B cell (primary cell): ENCODE data around the gene LZTS2. TPM values are rescaled to one million over a fixed set of nuclear protein-coding genes. Genes with fewer than 3 reads are reported as not detected.

ENCODE experiments used
- ATAC-seq: fragments of 200-7000 bp; cut with Tn5 transposase; one replicate; pipeline ENCODE4 v1.10.0; 2021; ENCODE audit warnings: low read depth, mild to moderate bottlenecking, moderate number of reproducible peaks, moderate library complexity
- CTCF ChIA-PET: fragments of 350-600 bp; sonication (Branson Sonifier 250); formaldehyde crosslinking; loops from one replicate; lab custom pipeline; 2021; ENCODE audit warnings: antibody characterized with exemption, inconsistent platforms; lab: Charles Lee
- POLR2A ChIA-PET: fragments of 350-600 bp; sonication (Branson Sonifier 250); formaldehyde crosslinking; loops from one replicate; lab custom pipeline; 2021; ENCODE audit warnings: antibody characterized with exemption; lab: Charles Lee
- DNase-seq: peaks from one replicate; pipeline ENCODE4 v3.0.0; 2013
- H2AFZ ChIP-seq: 2 replicates; pipeline ENCODE4 v1.6.1; 2012; ENCODE audit warnings: mild to moderate bottlenecking, low read depth, low read length; ENCODE audit not compliant: insufficient read depth, poor library complexity, severe bottlenecking
- H3K27ac ChIP-seq, 2 donors: 1 replicate in 1 of 2; 2 replicates in 1 of 2; pipeline ENCODE4 v1.5.1; 2012 to 2013; ENCODE audit warnings: low read length in 2 of 2, mild to moderate bottlenecking in 2 of 2, moderate library complexity in 1 of 2
- H3K27me3 ChIP-seq, 4 experiments: fragments of 200-600 bp in 1 of 4; sonication (generic) in 1 of 4; replicated peaks in 1 of 4; 1 replicate in 2 of 4; 2 replicates in 2 of 4; pipeline versions ENCODE4 v1.6.1 to v1.7.0; 2013 to 2016; ENCODE audit warnings: low read length in 3 of 4, mild to moderate bottlenecking in 2 of 4, mixed read lengths in 1 of 4, moderate library complexity in 1 of 4; ENCODE audit not compliant: insufficient read depth in 4 of 4, control insufficient read depth in 3 of 4; ENCODE audit errors: control extremely low read depth in 1 of 4
- H3K36me3 ChIP-seq, 2 experiments: replicated peaks in 1 of 2; 1 replicate in 1 of 2; 2 replicates in 1 of 2; pipeline versions ENCODE4 v1.6.1 to v1.7.1; 2013; ENCODE audit warnings: low read length in 1 of 2; ENCODE audit not compliant: insufficient read depth in 2 of 2, control insufficient read depth in 1 of 2; ENCODE audit errors: control extremely low read depth in 1 of 2, extremely low read depth in 1 of 2
- H3K4me1 ChIP-seq, 2 donors: fragments of 200-600 bp in 1 of 2; sonication (generic) in 1 of 2; 1 replicate in 1 of 2; 2 replicates in 1 of 2; pipeline versions ENCODE4 v1.5.1 to v1.6.1; 2013 to 2017; ENCODE audit warnings: low read length in 2 of 2; ENCODE audit not compliant: control insufficient read depth in 2 of 2, insufficient read depth in 2 of 2
- H3K4me2 ChIP-seq: replicated peaks from 2 replicates; pipeline ENCODE3; 2012; ENCODE audit warnings: mild to moderate bottlenecking, low read depth, low read length; ENCODE audit not compliant: poor library complexity, severe bottlenecking
- H3K4me3 ChIP-seq, 5 experiments: fragments of 200-600 bp in 1 of 5; sonication (generic) in 1 of 5; 1 replicate in 3 of 5; 2 replicates in 2 of 5; pipeline versions ENCODE4 v1.5.1 to v1.7.0; 2011 to 2016; ENCODE audit warnings: low read length in 4 of 5, mild to moderate bottlenecking in 4 of 5, low read depth in 2 of 5, control low read depth in 1 of 5, moderate library complexity in 1 of 5; ENCODE audit not compliant: insufficient read depth in 1 of 5; ENCODE audit errors: control extremely low read depth in 1 of 5, extremely low read depth in 1 of 5
- H3K79me2 ChIP-seq: fragments of 200-600 bp; sonication (generic); one replicate; pipeline ENCODE4 v1.6.0; 2016; ENCODE audit warnings: low read length; ENCODE audit not compliant: control insufficient read depth, insufficient read depth
- H3K9ac ChIP-seq: fragments of 200-600 bp; sonication (generic); 2 replicates; pipeline ENCODE4 v1.6.1; 2017; ENCODE audit warnings: mild to moderate bottlenecking, low read length, moderate library complexity
- H3K9me3 ChIP-seq, 3 donors: one replicate each; pipeline versions ENCODE4 v1.6.1 to v1.7.1; 2013; ENCODE audit warnings: low read length in 2 of 3; ENCODE audit not compliant: control insufficient read depth in 2 of 3, insufficient read depth in 1 of 3; ENCODE audit errors: control extremely low read depth in 1 of 3
- H4K20me1 ChIP-seq: 2 replicates; pipeline ENCODE4 v1.6.0; 2012; ENCODE audit warnings: mild to moderate bottlenecking, low read length; ENCODE audit not compliant: insufficient read depth, control insufficient read depth, poor library complexity, severe bottlenecking
- H3K27ac Mint-ChIP-seq: one replicate; pipeline ENCODE4 v1.8.0; 2021; ENCODE audit warnings: mixed read lengths
- H3K27me3 Mint-ChIP-seq: one replicate; pipeline ENCODE4 v1.8.0; 2021; ENCODE audit warnings: mixed read lengths
- H3K4me1 Mint-ChIP-seq: one replicate; pipeline ENCODE4 v1.8.0; 2021; ENCODE audit warnings: mixed read lengths
- H3K4me3 Mint-ChIP-seq: one replicate; pipeline ENCODE4 v1.8.0; 2021; ENCODE audit warnings: mixed read lengths
- H3K9me3 Mint-ChIP-seq: one replicate; pipeline ENCODE4 v1.8.0; 2022; ENCODE audit warnings: mixed read lengths; ENCODE audit not compliant: insufficient read depth
- CTCF ChIP-seq: fragments of 200-600 bp; IDR thresholded peaks from one replicate; pipeline ENCODE4 v1.8.0; 2022; ENCODE audit warnings: antibody characterized with exemption, mild to moderate bottlenecking
- EZH2 ChIP-seq: IDR thresholded peaks from 2 replicates; pipeline ENCODE4 v1.6.1; 2012; ENCODE audit warnings: borderline replicate concordance, low read depth, mild to moderate bottlenecking, moderate library complexity, low read length; ENCODE audit not compliant: insufficient read depth, poor library complexity, severe bottlenecking
- WGBS: methylation state at CpG from one replicate; pipeline ENCODE4 v1.1.5; 2013; ENCODE audit warnings: missing lambda C conversion rate; ENCODE audit not compliant: insufficient coverage; 5-methylcytosine and 5-hydroxymethylcytosine counted together
- intact Hi-C: fragments of 100-400 bp; cut with micrococcal nuclease; formaldehyde crosslinking; loops from one replicate; pipeline ENCODE4 v1.10.0; 2022
- polyA plus RNA-seq: library from polyadenylated mRNA; depleted of rRNA; stranded (reverse); fragments of >200 nt; gene quantifications from 2 replicates; pipeline ENCODE4 v1.2.3, GENCODE V29; 2012
- total RNA-seq, 2 donors: library from RNA; stranded (reverse); fragments of 120-200 nt in 1 of 2; gene quantifications; 1 replicate in 1 of 2; 2 replicates in 1 of 2; pipeline versions ENCODE4 v1.2.3 to v1.2.4, GENCODE V29; 2013 to 2022

Gene LZTS2
- total and polyA plus RNA-seq, 2 donors (not counting 1 experiment from before 2014, with no cell fraction given) = 23.2 to 36.9 TPM

GRCh38 chr10:100982916-100983830 lies 16.4 kb upstream of the LZTS2 start:
- ChIA-PET POLR2A (no interaction called here), CTCF (no interaction called here)
- peaks cover 0 to 30% of the 10 kb centered on the region in 2 experiments for H3K36me3 ChIP-seq
- H3K9me3 ChIP-seq = no peaks in the 10 kb centered on the region
- peaks cover 23% of the 10 kb centered on the region for H3K79me2 ChIP-seq
- no peak for ATAC-seq
- no peak overlapping the region for H3K9ac ChIP-seq
- Mint-ChIP-seq H3K4me3 (no peak overlapping the region), H3K9me3 (no peaks in the 10 kb centered on the region), H3K27me3 (no peaks in the 10 kb centered on the region), H3K4me1 (peaks cover 26% of the 10 kb centered on the region), H3K27ac (no peak overlapping the region)
- peaks cover 12 to 15% of the 10 kb centered on the region in 2 donors for H3K4me1 ChIP-seq
- no peak overlapping the region for H2AFZ ChIP-seq
- no peak overlapping the region for H3K27ac ChIP-seq
- peaks cover 4% of the 10 kb centered on the region for H4K20me1 ChIP-seq
- DNase-seq = no peak
- H3K4me2 ChIP-seq = no peak overlapping the region
- no peak overlapping the region for H3K4me3 ChIP-seq
- H3K27me3 ChIP-seq = no peaks in the 10 kb centered on the region
- TF ChIP-seq CTCF (no peak), EZH2 (no peak)
- intact Hi-C loops = no loop called here
- 96% methylated on average over 15 of the region's 24 CpGs for WGBS
